Ovary (tissue), 3 donors: ENCODE results near the gene SEMA6B.

ENCODE experiments used
- EP300 ChIP-seq: sonication (generic); formaldehyde crosslinking; IDR thresholded peaks from one replicate; pipeline ENCODE4 v1.6.1; 2017; ENCODE audit warnings: antibody characterized with exemption
- POLR2A ChIP-seq: fragments of 450-650 bp; IDR thresholded peaks from one replicate; pipeline ENCODE4 v1.6.1; 2017; ENCODE audit warnings: antibody characterized with exemption, mild to moderate bottlenecking, moderate library complexity
- TF ChIP-seq, protein P1 (sequence below), 3 donors: fragments of 450-650 bp in 2 of 3; fragments of 200-600 bp in 1 of 3; IDR thresholded peaks; one replicate each; pipeline versions ENCODE4 v1.5.1 to v1.8.0; 2016 to 2022; ENCODE audit warnings: antibody characterized with exemption in 3 of 3, mild to moderate bottlenecking in 1 of 3
- donor health status: DM: no; HTN: no; CAD: no.

DNA sequence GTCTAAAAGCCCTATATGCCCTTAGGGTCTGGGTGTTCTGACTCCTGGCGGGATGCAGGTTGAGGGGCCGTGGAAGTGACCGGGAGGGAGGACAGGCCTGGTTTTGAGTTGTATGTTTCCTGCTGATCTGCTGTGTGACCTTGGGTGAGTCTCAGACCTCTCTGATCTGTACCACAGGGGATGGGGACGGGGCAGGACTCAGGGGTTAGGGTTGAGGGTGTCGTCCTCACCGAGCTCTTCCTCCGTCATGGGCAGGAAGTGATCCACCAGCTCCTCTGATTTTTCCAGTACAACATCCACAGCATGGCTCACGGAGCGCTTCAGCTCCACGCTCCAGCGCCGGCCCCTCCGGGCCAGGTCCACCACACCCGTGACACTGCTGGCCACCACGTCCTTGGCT lies 30.6 kb downstream of the SEMA6B start:
- no peak for TF ChIP-seq POLR2A
- TF ChIP-seq, protein P1, sequence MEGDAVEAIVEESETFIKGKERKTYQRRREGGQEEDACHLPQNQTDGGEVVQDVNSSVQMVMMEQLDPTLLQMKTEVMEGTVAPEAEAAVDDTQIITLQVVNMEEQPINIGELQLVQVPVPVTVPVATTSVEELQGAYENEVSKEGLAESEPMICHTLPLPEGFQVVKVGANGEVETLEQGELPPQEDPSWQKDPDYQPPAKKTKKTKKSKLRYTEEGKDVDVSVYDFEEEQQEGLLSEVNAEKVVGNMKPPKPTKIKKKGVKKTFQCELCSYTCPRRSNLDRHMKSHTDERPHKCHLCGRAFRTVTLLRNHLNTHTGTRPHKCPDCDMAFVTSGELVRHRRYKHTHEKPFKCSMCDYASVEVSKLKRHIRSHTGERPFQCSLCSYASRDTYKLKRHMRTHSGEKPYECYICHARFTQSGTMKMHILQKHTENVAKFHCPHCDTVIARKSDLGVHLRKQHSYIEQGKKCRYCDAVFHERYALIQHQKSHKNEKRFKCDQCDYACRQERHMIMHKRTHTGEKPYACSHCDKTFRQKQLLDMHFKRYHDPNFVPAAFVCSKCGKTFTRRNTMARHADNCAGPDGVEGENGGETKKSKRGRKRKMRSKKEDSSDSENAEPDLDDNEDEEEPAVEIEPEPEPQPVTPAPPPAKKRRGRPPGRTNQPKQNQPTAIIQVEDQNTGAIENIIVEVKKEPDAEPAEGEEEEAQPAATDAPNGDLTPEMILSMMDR (IDR thresholded peaks at IDR 0.05) = no peak
- TF ChIP-seq EP300 = no peak
